Liver (tissue), 9 donors: ENCODE measurements around the gene CSF2RB. TPM values are rescaled to one million over a fixed set of nuclear protein-coding genes. Genes with fewer than 3 reads are reported as not detected.
A peak's percentile ranks its signal among the peaks of the same experiment; 100 is the strongest.

Experiments
- DNase-seq: peaks from one replicate; pipeline ENCODE4 v3.0.0-alpha.2; 2017; ENCODE audit warnings: low spot score
- H3K27ac ChIP-seq, 2 donors: one replicate each; pipeline ENCODE4 v1.7.0; 2013; ENCODE audit warnings: inconsistent platforms in 2 of 2, low read length in 2 of 2, control low read depth in 1 of 2, low read depth in 1 of 2, mild to moderate bottlenecking in 1 of 2
- H3K27me3 ChIP-seq, 4 donors: one replicate each; pipeline versions ENCODE4 v1.6.1 to v1.7.0; 2013; ENCODE audit warnings: low read length in 3 of 4, inconsistent platforms in 1 of 4, mild to moderate bottlenecking in 1 of 4, moderate library complexity in 1 of 4; ENCODE audit not compliant: control insufficient read depth in 4 of 4, insufficient read depth in 4 of 4
- H3K36me3 ChIP-seq, 4 donors: one replicate each; pipeline versions ENCODE4 v1.6.1 to v1.7.0; 2013; ENCODE audit warnings: low read length in 3 of 4, mild to moderate bottlenecking in 3 of 4, low read depth in 1 of 4, moderate library complexity in 1 of 4; ENCODE audit not compliant: control insufficient read depth in 4 of 4, insufficient read depth in 3 of 4
- H3K4me1 ChIP-seq, 4 donors: one replicate each; pipeline versions ENCODE4 v1.6.1 to v1.7.0; 2013; ENCODE audit warnings: low read length in 3 of 4, mild to moderate bottlenecking in 3 of 4, moderate library complexity in 1 of 4; ENCODE audit not compliant: control insufficient read depth in 4 of 4, insufficient read depth in 4 of 4
- H3K4me3 ChIP-seq, 3 donors: one replicate each; pipeline versions ENCODE4 v1.6.1 to v1.7.0; 2013; ENCODE audit warnings: low read length in 3 of 3, control low read depth in 1 of 3, low read depth in 1 of 3, mild to moderate bottlenecking in 1 of 3
- H3K9ac ChIP-seq, 2 donors: one replicate each; pipeline ENCODE4 v1.7.0; 2013; ENCODE audit warnings: low read length in 2 of 2, mild to moderate bottlenecking in 2 of 2, moderate library complexity in 2 of 2, control low read depth in 1 of 2, low read depth in 1 of 2
- H3K9me3 ChIP-seq, 4 donors: one replicate each; pipeline versions ENCODE4 v1.6.1 to v1.7.0; 2013; ENCODE audit warnings: low read length in 3 of 4; ENCODE audit not compliant: control insufficient read depth in 4 of 4
- EGR1 ChIP-seq, 2 donors: IDR thresholded peaks; 2 replicates each; pipeline ENCODE4 v1.6.1; 2016 to 2018; ENCODE audit warnings: antibody characterized with exemption in 2 of 2, low read depth in 2 of 2
- HNF4A ChIP-seq, 2 donors: conservative IDR thresholded peaks; 2 replicates each; pipeline ENCODE4 v1.6.1; 2016; ENCODE audit warnings: antibody characterized with exemption in 2 of 2, mild to moderate bottlenecking in 2 of 2
- NR2F2 ChIP-seq: IDR thresholded peaks from 2 replicates; pipeline ENCODE4 v1.6.1; 2016; ENCODE audit warnings: antibody characterized with exemption
- SP1 ChIP-seq: IDR thresholded peaks from 2 replicates; pipeline ENCODE4 v1.6.1; 2018; ENCODE audit warnings: antibody characterized with exemption, mild to moderate bottlenecking
- WGBS: extraction: QIAGEN DNeasy Blood & Tissue Kit; methylation state at CpG from one replicate; pipeline ENCODE4 v1.1.7; 2013; 5-methylcytosine and 5-hydroxymethylcytosine counted together
- polyA plus RNA-seq, 2 donors: library from polyadenylated mRNA; stranded (reverse) in 1 of 2; unstranded in 1 of 2; fragments of 200-250 nt in 1 of 2; fragments of >200 nt in 1 of 2; fragmentation: Nextera tagmentation in 1 of 2; extraction: Ambion mirVana in 1 of 2; gene quantifications; one replicate each; pipeline versions ENCODE4 v1.2.1 to v1.2.3, GENCODE V29; 2013 to 2015
- total RNA-seq, 2 donors: library from RNA; depleted of rRNA; stranded (reverse); fragments of >200 nt; gene quantifications; one replicate each; pipeline ENCODE4 v1.2.3, GENCODE V29; 2014
- TF ChIP-seq, protein P1 (sequence below): IDR thresholded peaks from 2 replicates; pipeline ENCODE4 v1.6.1; 2016; ENCODE audit warnings: antibody characterized with exemption
- TF ChIP-seq, protein P2 (sequence below): IDR thresholded peaks from 2 replicates; pipeline ENCODE4 v1.6.1; 2016; ENCODE audit warnings: antibody characterized with exemption, mild to moderate bottlenecking
- donor health status: healthy.
- donor health status: healthy.
- donor health status: healthy.
- donor health status: healthy.
- donor health status: healthy.

Gene CSF2RB
- 10 to 100 TPM in 1 of 2 donors, 1 to 10 TPM in 1; 3.0 to 10.5 TPM for total RNA-seq
- 1 to 10 TPM in 1 of 2 donors, under 1 TPM in 1; 0.72 to 1.6 TPM for polyA plus RNA-seq

DNA sequence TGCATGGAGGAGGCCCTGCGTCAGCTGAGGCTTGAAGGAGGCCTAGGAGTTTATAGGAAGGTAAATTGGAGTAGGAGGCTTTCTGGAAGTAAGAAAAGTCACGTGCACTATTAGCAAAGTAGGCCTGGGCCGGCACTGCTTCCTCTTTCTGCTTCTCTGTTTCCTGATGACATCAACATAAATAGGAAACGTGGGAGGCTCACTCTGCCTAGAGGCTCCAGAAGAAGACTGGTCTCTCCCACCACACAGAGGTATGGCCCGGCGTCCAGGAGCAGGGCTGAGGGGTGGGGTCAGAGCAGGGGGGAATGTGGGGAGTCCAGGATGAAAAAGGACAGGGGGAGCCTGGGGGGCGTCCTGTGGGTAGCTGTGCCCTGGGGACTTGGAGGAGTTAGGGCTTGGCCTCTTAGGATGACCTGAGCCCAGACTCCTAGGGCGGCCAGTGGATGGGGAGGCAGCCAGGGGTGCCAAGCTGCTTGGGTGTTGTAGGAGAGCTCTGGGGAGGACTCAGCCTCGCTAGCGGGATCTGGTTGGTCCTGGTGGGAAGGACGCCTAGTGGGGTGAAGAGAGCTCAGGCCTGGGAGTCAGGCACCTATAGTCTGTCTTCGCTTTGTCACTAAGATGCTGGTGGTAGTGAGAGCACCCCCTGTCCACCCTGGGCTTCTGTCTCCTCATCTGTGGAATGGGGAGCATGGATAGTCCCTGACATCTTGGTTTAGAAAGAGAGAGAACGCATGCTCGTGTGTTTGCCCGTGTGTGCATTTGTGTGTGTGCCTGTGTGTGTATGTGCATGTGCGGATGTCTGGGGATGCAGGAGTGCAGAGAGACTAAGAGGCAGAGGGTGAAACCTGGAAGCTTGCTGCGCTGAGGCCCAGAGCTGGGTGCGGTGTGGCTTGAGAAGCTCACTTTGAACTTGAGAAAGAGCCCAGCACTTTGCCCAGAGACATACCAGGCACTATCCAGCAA lies at the start of gene CSF2RB:
CSF2RB (plus strand) TSS at position 202 of the 963 bp plus-strand sequence. CDS start 8,580 bp downstream, outside the sequence.
- H3K9me3 ChIP-seq, result peaks cover 0 to 3% (median 0%) of the 10 kb centered on the region in 4 donors
- TF ChIP-seq SP1 (no peak), NR2F2 (no peak), EGR1 (IDR thresholded peaks at IDR 0.05; ENCODE audit: low read depth in 2 of 2) (peak in 1 of 2 donors; percentile 18)
- DNase-seq, result no peak
- H3K36me3 ChIP-seq, result no peaks in the 10 kb centered on the region
- 68% methylated on average over 18 of the region's 18 CpGs for WGBS
- peak within 1 kb of the TSS in 1 of 2 donors; percentile 24 for H3K27ac ChIP-seq
- H3K9ac ChIP-seq, result peak within 1 kb of the TSS in 1 of 2 donors; percentile 39
- no peaks in the 10 kb centered on the region for H3K27me3 ChIP-seq
- H3K4me1 ChIP-seq, result no peaks in the 10 kb centered on the region
- peak within 1 kb of the TSS in 2 of 3 donors; percentile 21 to 37 for H3K4me3 ChIP-seq

DNA sequence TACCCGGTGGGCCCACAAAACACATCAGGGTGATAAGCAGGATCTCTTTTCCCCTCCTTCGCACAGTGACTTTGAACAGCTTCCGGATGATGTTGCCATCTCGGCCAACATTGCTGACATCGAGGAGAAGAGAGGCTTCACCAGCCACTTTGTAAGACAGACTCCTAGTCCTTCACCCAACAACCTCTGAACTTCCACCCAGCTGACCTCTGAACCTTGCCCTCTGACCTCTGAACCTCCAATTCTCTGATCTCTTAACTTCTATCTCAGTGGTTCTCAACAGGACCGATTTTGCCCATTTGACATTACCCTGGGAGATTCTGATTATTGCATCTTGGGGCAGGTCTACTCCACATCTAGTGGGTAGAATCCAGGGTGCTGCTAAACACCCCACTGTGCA lies 49.4 kb upstream of the CSF2RB start:
- no peak overlapping the region for H3K4me3 ChIP-seq
- no peaks in the 10 kb centered on the region for H3K4me1 ChIP-seq
- DNase-seq, result no peak
- H3K27ac ChIP-seq, result no peak overlapping the region
- H3K36me3 ChIP-seq, result no peaks in the 10 kb centered on the region
- TF ChIP-seq NR2F2, result peak; percentile 24
- TF ChIP-seq, protein P1, sequence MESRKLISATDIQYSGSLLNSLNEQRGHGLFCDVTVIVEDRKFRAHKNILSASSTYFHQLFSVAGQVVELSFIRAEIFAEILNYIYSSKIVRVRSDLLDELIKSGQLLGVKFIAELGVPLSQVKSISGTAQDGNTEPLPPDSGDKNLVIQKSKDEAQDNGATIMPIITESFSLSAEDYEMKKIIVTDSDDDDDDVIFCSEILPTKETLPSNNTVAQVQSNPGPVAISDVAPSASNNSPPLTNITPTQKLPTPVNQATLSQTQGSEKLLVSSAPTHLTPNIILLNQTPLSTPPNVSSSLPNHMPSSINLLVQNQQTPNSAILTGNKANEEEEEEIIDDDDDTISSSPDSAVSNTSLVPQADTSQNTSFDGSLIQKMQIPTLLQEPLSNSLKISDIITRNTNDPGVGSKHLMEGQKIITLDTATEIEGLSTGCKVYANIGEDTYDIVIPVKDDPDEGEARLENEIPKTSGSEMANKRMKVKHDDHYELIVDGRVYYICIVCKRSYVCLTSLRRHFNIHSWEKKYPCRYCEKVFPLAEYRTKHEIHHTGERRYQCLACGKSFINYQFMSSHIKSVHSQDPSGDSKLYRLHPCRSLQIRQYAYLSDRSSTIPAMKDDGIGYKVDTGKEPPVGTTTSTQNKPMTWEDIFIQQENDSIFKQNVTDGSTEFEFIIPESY, result no peak
- TF ChIP-seq, protein P2, sequence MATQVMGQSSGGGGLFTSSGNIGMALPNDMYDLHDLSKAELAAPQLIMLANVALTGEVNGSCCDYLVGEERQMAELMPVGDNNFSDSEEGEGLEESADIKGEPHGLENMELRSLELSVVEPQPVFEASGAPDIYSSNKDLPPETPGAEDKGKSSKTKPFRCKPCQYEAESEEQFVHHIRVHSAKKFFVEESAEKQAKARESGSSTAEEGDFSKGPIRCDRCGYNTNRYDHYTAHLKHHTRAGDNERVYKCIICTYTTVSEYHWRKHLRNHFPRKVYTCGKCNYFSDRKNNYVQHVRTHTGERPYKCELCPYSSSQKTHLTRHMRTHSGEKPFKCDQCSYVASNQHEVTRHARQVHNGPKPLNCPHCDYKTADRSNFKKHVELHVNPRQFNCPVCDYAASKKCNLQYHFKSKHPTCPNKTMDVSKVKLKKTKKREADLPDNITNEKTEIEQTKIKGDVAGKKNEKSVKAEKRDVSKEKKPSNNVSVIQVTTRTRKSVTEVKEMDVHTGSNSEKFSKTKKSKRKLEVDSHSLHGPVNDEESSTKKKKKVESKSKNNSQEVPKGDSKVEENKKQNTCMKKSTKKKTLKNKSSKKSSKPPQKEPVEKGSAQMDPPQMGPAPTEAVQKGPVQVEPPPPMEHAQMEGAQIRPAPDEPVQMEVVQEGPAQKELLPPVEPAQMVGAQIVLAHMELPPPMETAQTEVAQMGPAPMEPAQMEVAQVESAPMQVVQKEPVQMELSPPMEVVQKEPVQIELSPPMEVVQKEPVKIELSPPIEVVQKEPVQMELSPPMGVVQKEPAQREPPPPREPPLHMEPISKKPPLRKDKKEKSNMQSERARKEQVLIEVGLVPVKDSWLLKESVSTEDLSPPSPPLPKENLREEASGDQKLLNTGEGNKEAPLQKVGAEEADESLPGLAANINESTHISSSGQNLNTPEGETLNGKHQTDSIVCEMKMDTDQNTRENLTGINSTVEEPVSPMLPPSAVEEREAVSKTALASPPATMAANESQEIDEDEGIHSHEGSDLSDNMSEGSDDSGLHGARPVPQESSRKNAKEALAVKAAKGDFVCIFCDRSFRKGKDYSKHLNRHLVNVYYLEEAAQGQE, result no peak
- no peak overlapping the region for H3K9ac ChIP-seq
- peaks cover 0 to 2% (median 0%) of the 10 kb centered on the region in 4 donors for H3K27me3 ChIP-seq
- 81% methylated on average over 6 of the region's 6 CpGs for WGBS
- no peaks in the 10 kb centered on the region for H3K9me3 ChIP-seq

DNA sequence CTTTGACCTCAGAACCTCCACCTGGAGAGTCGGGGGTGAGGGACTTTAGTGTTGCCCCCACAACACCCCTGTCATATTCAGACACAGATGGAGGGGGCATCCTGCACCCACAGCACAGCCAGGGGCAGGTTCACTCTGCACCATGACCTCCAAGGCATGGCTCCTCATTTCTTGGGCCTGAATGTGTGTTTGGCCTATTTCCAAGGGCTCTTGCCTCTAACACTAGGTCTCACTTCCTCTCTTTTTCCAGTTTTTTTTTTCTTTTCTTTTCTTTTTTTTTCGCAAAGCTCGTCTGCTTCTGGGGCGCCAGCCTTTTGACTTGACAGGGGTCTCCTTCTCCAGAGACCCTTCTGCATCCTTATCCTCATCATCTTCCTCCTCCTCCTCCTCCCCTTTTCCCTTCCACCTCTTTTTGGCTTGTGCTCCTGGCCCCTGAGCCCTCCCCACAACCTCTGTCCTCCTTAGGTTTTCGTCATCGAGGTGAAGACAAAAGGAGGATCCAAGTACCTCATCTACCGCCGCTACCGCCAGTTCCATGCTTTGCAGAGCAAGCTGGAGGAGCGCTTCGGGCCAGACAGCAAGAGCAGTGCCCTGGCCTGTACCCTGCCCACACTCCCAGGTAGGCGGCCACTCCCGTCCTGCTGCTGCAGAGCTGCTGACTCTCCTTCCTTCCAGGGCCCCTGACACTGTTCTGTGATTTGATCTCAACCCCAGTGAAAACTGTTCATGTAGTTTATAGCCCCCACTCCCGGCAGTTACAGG lies 48.8 kb upstream of the CSF2RB start:
- Histone ChIP-seq H3K4me3 (no peak overlapping the region), H3K27ac (no peak overlapping the region), H3K36me3 (no peaks in the 10 kb centered on the region), H3K9me3 (no peaks in the 10 kb centered on the region), H3K4me1 (no peaks in the 10 kb centered on the region), H3K9ac (no peak overlapping the region), H3K27me3 (peaks cover 0 to 2% (median 0%) of the 10 kb centered on the region in 4 donors)
- no peak for DNase-seq
- TF ChIP-seq, protein P1, result no peak
- TF ChIP-seq HNF4A (conservative IDR thresholded peaks at IDR 0.05) (no peak), EGR1 (IDR thresholded peaks at IDR 0.05; ENCODE audit: low read depth in 2 of 2) (no peak)
- WGBS, result 75% methylated on average over 14 of the region's 14 CpGs
